ENCODE results near the gene CHCHD3.

DNA sequence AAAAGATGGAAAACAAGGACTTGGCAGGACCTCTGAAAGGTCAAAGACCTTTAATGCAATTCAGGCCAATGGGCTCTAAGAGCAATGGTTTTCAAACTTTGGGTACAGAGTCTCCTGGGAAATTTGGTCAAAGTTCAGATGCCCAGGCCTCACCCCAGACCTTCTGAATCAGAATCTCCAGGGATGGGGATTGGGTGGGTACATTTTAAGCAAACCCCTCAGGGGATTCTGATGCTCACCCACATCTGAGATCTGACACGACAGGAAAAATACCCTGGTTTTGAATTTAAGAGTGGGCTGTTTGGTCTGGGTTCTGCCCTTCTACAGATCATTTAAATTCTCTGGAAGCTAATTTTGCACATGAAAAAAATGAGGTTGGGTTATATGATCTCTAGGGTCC is 290.9 kb downstream of the CHCHD3 start:
- TF ChIP-seq, protein P1, sequence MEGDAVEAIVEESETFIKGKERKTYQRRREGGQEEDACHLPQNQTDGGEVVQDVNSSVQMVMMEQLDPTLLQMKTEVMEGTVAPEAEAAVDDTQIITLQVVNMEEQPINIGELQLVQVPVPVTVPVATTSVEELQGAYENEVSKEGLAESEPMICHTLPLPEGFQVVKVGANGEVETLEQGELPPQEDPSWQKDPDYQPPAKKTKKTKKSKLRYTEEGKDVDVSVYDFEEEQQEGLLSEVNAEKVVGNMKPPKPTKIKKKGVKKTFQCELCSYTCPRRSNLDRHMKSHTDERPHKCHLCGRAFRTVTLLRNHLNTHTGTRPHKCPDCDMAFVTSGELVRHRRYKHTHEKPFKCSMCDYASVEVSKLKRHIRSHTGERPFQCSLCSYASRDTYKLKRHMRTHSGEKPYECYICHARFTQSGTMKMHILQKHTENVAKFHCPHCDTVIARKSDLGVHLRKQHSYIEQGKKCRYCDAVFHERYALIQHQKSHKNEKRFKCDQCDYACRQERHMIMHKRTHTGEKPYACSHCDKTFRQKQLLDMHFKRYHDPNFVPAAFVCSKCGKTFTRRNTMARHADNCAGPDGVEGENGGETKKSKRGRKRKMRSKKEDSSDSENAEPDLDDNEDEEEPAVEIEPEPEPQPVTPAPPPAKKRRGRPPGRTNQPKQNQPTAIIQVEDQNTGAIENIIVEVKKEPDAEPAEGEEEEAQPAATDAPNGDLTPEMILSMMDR (conservative IDR thresholded peaks at IDR 0.05; ENCODE audit: low read length): no peak
- TF ChIP-seq EZH2phosphoT487 (IDR thresholded peaks at IDR 0.05; ENCODE audit: borderline replicate concordance): no peak
